ENCODE measurements around the gene THSD4. TPM values are rescaled to one million over a fixed set of nuclear protein-coding genes. Genes with fewer than 3 reads are reported as not detected.

The THSD4 gene
- total and polyA plus RNA-seq, 9 of the 15 experiments (the other 6 are each of a cell fraction or from before 2014, with no cell fraction given) = 0.04 TPM; not detected in 5

GRCh38 chr15:71304681-71305080 lies 189.4 kb downstream of the THSD4 start:
- Histone ChIP-seq H3K9me3 (replicated peaks; ENCODE audit: control insufficient read depth, insufficient read depth, low read depth, low read length) (no peaks in the 10 kb centered on the region), H3K27ac (ENCODE audit: extremely low read depth, low read depth, low read length) (no peak overlapping the region), H3K27me3 (ENCODE audit: control insufficient read depth in 2 of 2, insufficient read depth in 2 of 2, low read length in 2 of 2) (no peaks in the 10 kb centered on the region), H3K4me1 (replicated peaks in 1 of 2; ENCODE audit: control insufficient read depth in 2 of 2, insufficient read depth in 2 of 2, low read length in 2 of 2) (no peaks in the 10 kb centered on the region), H3K36me3 (ENCODE audit: control insufficient read depth, insufficient read depth, low read length) (no peaks in the 10 kb centered on the region), H3K9ac (ENCODE audit: insufficient read depth in 1 of 2, low read depth in 2 of 2, low read length in 2 of 2) (no peak overlapping the region), H4K20me1 (replicated peaks; ENCODE audit: control insufficient read depth, insufficient read depth, low read length) (no peaks in the 10 kb centered on the region), H3K9me1 (ENCODE audit: control insufficient read depth, insufficient read depth, low read length) (no peaks in the 10 kb centered on the region), H3K79me2 (ENCODE audit: control insufficient read depth, insufficient read depth, low read length) (no peaks in the 10 kb centered on the region), H3K4me3 (no peak overlapping the region), H3K4me2 (ENCODE audit: insufficient read depth, low read length) (no peak overlapping the region), H2AFZ (ENCODE audit: low read depth, low read length) (no peak overlapping the region)
- ChIA-PET CTCF (ENCODE audit: low intra/inter-chr PET ratio) (no interaction called here), POLR2A (interaction anchor here (0.7 kb wide), 1 partner anchor 186 kb away, joined by 5 read pairs; no protein-coding TSS in a partner anchor)
- in situ Hi-C loops (cut with MboI) (no loop called here), intact Hi-C loops (cut with micrococcal nuclease) (no loop called here)
- WGBS (ENCODE audit: insufficient coverage, low coverage, missing lambda C conversion rate) = 0% methylated on average over 4 of the region's 4 CpGs
- DNase-seq (ENCODE audit: extremely low read depth in 1 of 4, low spot score in 3 of 4) = no peak
- FAIRE-seq = no peak
- no TSS peak for BruUV-seq (replicated peaks)
- ATAC-seq = no peak
- TF ChIP-seq ZNF395 (CRISPR knock-in tag; IDR thresholded peaks at IDR 0.05) (no peak), LCOR (CRISPR knock-in tag; IDR thresholded peaks at IDR 0.05) (no peak), NFXL1 (CRISPR knock-in tag; IDR thresholded peaks at IDR 0.05) (no peak), ZNF717 (CRISPR knock-in tag; IDR thresholded peaks at IDR 0.05) (no peak), E2F4 (CRISPR knock-in tag; IDR thresholded peaks at IDR 0.05; ENCODE audit: low read depth) (no peak), HMGXB4 (CRISPR knock-in tag; IDR thresholded peaks at IDR 0.05) (no peak), KHSRP (IDR thresholded peaks at IDR 0.05) (no peak), DACH1 (IDR thresholded peaks at IDR 0.05; ENCODE audit: partially characterized antibody) (no peak), SMARCA4 (IDR thresholded peaks at IDR 0.05) (no peak)
